Epithelial cell of proximal tubule (primary cell): ENCODE results near the gene NRGN. TPM values are rescaled to one million over a fixed set of nuclear protein-coding genes. Genes with fewer than 3 reads are reported as not detected.
A peak's percentile ranks its signal among the peaks of the same experiment; 100 is the strongest.

Experiments
- DNase-seq: peaks from one replicate; pipeline ENCODE4 v3.0.0-alpha.2; 2011; ENCODE audit warnings: low read depth
- H3K4me3 ChIP-seq: 2 replicates; pipeline ENCODE4 v1.5.1; 2011; ENCODE audit warnings: low read depth, mild to moderate bottlenecking, low read length
- CTCF ChIP-seq: conservative IDR thresholded peaks from 2 replicates; pipeline ENCODE4 v1.5.1; 2012; ENCODE audit warnings: low read depth, mild to moderate bottlenecking, low read length
- total RNA-seq: library from RNA; depleted of rRNA; stranded (reverse); fragments of >200 nt; gene quantifications from 2 replicates; pipeline ENCODE4 v1.2.3, GENCODE V29; 2015

Gene NRGN
- total RNA-seq, 1 donor from 2014 or later = 5.8 TPM

- peak; percentile 64 for DNase-seq
- H3K4me3 ChIP-seq = peak overlapping the region; percentile 93
- TF ChIP-seq CTCF = peak; percentile 67
Observed at GRCh38 chr11:124746621-124747243, 7.0 kb downstream of the NRGN start.

GRCh38 chr11:124747406-124748099 lies 7.8 kb downstream of the NRGN start:
- no peak for DNase-seq
- TF ChIP-seq CTCF = no peak
- H3K4me3 ChIP-seq = peak overlapping the region; percentile 21

GRCh38 chr11:124748100-124748418 lies 8.3 kb downstream of the NRGN start:
- no peak overlapping the region for H3K4me3 ChIP-seq
- no peak for TF ChIP-seq CTCF
- DNase-seq = no peak

- no peak for TF ChIP-seq CTCF
- no peak for DNase-seq
- H3K4me3 ChIP-seq = no peak overlapping the region
Observed at GRCh38 chr11:124748481-124749343, 9.0 kb downstream of the NRGN start.

- no peak for DNase-seq
- no peak overlapping the region for H3K4me3 ChIP-seq
- TF ChIP-seq CTCF = no peak
Observed at GRCh38 chr11:124749912-124750311, 10.2 kb downstream of the NRGN start.

GRCh38 chr11:124751391-124751740 lies 11.6 kb downstream of the NRGN start:
- H3K4me3 ChIP-seq = no peak overlapping the region
- DNase-seq = no peak
- no peak for TF ChIP-seq CTCF
